Measurements from ENCODE around the gene SPDL1.

Gene SPDL1

DNA sequence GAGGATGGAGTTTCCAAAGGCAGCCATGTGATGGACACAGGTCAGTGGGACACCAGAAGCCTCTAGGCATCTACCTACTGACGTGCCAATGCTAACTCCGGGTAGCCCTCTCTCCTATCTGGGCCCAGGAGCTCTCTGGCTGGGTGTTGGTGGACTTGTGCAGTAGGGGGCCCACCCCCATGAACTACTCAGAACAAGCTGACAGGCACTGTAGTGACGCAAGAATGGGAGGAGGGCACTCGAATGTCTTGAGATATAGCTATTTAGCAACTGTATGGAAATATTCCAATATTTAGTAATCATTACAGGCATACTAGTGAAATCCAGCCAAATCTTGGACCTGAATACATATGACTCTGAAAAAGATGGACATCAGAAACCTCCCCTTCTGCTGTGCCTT is 47.8 kb downstream of the SPDL1 start:
- no peak for DNase-seq

DNA sequence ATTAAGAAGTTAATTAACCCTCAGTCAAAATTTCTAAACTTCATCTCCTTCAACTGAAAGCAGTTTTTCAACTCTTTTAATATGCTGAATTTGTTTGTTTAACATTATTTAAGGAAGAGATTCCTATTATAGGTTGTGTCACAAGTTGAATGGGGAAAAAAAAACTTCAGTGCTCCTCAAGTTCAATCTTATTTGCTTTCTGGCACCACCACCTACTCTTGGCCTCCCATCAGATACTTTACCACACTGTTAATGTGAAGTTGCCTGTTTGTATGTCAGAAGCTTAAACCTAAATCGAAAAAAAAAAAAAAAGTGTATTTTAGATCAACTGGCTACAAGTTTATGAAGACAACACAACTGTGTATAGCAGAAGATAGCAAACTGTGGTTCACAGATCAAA is 49.4 kb downstream of the SPDL1 start:
- DNase-seq: no peak

DNA sequence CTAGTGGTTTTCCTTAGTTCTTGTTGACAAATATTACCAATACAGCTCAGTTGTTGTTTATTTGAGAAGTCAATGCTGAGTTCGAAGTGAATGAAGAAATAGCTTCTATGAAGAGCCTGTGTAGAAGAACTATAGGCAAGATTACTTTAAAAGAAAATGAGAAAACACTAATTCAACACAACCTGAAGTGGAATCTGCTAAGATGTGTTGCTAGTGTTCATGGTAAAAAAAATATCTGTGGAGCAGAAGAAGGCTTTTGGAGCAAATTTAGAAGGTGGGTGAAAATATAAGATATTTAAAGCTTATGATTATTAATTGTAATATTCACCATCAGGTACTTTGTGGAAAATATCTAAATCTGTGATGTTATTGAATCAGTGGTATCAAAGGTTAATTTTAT is 51.0 kb downstream of the SPDL1 start:
- no peak for DNase-seq

DNA sequence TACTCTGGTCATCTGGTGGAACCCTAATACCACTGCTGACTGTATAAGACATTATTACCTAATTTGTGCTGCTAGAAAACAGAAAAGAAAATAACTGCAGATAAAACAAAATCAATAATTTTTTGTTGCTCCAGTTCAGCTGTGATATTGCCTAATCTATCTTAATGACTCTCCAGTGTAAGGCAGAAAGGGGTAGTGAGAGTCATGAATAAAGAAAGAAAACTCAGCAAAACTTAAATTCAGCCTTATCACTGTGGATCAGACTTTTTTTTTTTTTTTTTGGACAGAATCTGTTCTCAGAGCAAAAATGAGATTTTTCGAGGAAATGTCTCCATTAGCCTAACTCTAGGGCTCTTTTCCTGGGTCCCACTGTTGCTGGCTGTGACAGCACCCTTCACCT is 52.4 kb downstream of the SPDL1 start:
- no peak for DNase-seq

DNA sequence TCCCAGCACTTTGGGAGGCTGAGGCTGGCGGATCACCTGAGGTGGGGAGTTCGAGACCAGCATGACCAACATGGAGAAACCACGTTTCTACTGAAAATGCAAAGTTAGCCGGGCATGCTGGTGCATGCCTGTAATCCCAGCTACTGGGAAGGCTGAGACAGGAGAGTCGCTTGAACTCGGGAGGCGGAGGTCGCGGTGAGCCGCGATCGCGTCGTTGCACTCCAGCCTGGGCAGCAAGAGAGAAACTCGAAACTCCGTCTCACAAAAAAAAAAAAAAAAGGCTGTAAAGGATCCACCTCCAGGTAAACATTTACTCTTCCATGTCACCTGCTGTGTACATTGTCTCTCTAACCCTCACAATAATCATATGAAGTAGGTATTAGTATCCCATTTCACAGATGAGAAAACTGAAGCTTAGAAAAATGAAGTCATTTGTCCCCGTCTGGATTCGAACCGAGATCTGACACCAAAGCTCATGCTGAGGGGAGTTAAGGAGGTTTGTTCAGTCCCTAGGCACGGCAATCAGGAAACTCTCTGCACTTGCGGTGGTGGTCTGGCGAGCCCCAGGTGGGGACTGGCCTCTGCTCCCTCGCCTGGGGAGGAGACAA is 53.0 kb downstream of the SPDL1 start:
- DNase-seq: no peak

DNA sequence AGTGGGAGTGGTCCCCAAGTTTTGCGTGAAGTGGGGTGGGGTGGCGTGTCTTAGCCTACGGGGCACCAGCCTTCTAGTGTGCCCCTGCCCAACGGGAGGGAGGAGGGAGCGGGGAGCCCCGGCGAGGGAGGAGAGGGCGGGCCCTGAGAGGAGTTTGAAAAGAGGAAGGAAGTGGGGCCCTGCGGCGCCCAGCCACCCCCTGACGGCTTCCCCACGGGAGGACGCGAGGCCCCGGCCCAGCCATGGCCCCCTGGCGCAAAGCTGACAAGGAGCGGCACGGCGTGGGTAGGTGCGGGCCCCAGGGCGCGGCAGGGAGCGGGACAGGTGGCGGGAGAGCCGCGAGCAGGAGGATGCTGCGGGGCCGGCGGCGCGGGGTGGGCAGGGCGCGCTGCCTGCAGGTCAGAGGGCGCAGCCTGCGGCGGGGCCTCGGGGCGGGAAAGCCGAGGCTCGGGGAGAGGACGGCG is 53.5 kb downstream of the SPDL1 start, which contains the start of gene DOCK2:
Gene DOCK2, plus strand, starts transcription at position 191 of the 464 bp plus-strand sequence. Its CDS starts 52 bp downstream, at position 243.
- no peak for DNase-seq

DNA sequence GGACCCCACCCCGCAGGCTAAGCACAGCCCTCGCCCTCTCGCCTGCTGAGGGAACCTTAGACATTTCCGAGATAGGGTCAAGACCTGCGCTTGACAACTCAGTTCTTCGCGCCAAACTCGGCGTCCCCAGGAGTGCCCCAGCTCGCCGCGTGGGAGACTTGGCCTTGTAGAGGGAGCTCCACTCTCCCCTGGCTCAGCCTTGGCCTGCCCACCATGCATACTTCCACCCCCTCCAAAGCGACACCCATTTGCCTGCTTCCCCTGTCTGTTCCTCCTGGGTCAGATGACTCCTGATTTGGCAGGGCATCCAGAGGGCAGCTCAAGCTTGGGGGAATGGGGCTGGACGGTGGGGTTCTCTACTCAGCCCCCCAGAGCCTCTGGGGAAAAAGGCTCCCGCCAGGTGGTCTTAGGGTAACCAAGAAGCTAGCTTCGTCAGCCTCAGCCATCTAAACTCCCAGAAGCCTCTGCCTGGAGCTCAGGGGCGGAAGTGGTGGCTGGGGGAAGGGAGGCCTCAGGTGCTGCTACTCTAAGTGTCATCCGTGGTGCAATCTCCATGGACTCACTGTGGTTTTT is 54.1 kb downstream of the SPDL1 start:
- no peak for DNase-seq

GRCh38 chr5:169641253-169641652 is 57.7 kb downstream of the SPDL1 start:
- DNase-seq: no peak

- no peak for DNase-seq
These were observed 63.3 kb downstream of the SPDL1 start for GRCh38 chr5:169646856-169647255.

DNA sequence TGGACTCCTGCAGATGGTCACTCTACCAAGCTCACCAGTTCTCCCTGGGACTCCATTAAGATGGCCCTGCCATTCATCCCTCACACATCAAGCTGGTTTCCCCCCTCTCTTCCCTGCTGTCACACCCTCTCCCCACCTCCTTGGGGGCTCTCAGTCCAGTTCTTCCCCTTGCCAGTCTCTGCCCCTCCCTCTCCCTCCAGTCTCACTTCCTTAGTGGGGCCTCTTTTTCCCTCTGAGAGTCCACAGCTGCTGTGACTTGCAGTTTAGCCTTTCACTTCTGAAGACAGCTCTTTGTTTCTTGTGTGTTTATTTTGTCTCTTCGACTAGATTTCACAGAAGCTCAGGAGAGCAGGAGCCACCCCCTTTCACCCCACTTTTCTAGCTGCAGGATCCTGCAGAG is 64.0 kb downstream of the SPDL1 start:
- DNase-seq: no peak

DNA sequence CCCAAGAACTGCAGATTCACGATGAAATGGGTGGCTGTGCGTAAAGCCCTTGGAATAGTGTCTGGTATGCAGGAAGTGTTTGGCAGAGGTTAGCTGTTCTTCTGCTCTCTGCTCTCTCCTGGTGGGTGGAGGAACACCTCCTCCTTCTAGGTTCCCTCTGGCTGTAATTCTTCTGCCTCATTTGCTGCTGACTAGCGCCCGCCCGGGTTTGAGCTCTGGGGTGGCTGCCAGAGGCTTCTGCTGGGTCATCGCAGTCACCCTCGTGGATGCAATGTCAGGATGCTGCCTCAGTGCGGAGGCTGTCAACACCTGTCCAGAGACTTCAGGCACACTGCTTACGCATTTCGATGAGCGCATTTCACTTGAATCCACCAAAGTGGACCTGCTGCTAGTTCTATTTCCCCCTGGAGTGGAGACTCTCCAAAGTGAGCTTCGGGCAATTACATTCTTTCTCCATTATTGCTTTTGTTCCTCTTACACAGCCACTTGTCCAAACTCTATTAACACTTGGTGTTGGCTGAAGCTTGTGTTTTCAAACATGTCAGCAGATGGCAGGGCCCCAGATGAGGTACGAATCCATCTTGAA is 65.2 kb downstream of the SPDL1 start:
- no peak for DNase-seq

DNA sequence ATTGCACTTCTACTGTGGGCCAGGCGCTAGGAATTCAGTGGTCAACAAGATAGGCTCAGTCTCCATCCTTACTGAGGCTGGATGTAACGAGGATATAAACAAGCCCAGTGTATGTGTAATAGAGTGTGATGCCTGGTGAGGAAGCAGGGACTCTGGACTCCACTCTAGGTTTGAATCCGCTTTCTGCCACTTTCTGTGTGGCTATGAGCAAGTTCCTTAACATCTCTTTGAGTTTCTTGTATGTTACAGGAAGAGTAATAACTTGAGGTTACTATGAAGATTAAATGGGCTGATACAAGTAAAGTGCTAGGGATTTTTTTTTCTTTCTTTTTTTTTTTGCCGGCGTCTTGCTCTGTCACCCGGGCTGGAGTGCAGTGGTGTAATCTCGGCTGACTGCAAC is 65.9 kb downstream of the SPDL1 start:
- DNase-seq: no peak

DNA sequence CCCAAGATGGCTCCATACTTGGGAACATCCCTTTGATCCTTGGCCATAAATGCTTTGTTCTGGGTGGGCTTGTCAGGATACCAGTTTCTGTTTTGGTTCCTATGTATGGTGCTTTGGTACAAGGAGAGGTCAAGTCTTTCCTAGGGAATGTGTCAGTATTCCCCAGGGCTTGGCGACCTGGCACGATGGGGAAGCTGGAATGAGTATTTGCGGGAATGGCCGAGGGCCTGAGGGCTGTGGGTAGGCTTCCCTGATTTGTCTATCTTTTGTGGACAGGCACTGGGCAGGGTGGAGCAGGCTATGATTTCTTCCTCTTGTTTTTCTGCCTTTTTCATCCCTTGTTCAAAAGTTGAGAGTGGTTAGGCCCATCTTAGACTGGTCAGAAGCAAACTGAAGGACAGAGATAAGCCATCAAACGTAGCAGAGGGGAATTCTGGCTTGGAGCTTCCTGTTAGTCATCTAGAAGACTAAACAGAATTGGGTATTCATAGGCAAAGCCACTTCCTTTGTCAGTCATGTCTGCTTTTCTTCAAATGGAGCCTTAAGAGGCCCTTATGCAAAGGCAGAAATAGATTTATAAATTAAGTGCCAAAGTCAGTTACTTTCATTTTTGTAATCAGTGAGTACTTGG is 67.2 kb downstream of the SPDL1 start:
- DNase-seq: no peak

GRCh38 chr5:169651526-169651925 is 68.0 kb downstream of the SPDL1 start:
- DNase-seq: no peak

DNA sequence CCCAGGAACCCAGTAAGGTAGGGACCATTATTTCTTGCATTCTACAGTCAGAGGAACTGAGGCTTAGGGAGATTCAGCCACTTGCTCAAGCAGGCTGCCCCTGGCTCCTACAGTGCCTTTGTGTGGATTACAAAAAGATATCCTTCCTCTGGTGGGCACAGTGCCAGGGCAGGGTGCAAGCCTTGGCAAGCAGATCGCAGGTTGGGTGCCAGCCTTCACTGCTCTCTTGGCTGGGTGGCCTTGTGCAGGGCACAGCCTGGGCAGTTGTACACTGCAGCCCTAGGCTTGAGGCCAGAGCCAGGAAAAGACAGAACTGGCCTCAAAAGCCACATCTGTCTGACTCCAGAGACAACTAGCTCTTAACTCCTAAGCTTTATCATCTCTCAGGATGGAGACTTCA is 68.5 kb downstream of the SPDL1 start:
- DNase-seq: no peak

DNA sequence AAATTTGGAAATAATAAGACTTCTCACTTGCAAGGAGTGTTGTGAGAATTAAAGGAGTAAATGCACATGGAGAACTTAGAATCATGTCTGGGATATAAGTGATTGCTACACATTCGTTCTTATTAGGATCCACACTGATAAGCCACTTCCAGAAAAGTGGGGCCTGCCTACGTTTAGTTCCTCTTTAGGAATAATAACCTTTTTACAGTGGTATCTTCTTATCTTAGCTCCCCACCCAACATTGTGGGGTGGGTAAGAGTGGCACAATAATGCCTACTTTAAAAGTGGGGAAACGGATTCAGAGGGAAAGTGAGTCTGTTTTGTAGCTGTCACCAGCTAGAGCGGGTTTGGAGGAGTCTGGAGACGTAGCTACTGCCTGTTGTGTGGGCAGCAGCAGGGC is 69.5 kb downstream of the SPDL1 start:
- no peak for DNase-seq

Data from NCI-H1417 treated with DMSO at 0.1 percent for 48 hours (cell line).